MCF 10A (cell line): ENCODE measurements around the gene DLG4. TPM values are rescaled to one million over a fixed set of nuclear protein-coding genes. Genes with fewer than 3 reads are reported as not detected.
"Not testable (repeated sequence)": the region's sequence is repeated elsewhere in the genome, so short reads cannot be mapped to it uniquely, and the experiment has no call there.

Source experiments
- BruUV-seq: library from RNA; stranded (reverse); fragments of 400-500 nt; replicated peaks from 2 replicates; lab custom pipeline; 2021; lab: Mats Ljungman, UMichigan
- CTCF ChIA-PET: fragments of 300-600 bp; sonication (Branson Sonifier 250); formaldehyde crosslinking; extraction: SDS; loops from one replicate; lab custom pipeline; 2021; ENCODE audit warnings: antibody characterized with exemption, inconsistent platforms; lab: Yijun Ruan, JAX
- POLR2A ChIA-PET: fragments of 300-600, 350-650 bp; sonication (Branson Sonifier 250); formaldehyde crosslinking; extraction: SDS; loops from one replicate; lab custom pipeline; 2020; ENCODE audit warnings: antibody characterized with exemption, inconsistent platforms; lab: Yijun Ruan, JAX
- DNase-seq: peaks from one replicate; pipeline ENCODE4 v3.0.0-alpha.2; 2018; ENCODE audit not compliant: unreplicated experiment
- H3K27ac Mint-ChIP-seq: one replicate; pipeline ENCODE4 v1.8.0; 2022; ENCODE audit warnings: mild to moderate bottlenecking, low read depth, mixed read lengths; ENCODE audit not compliant: unreplicated experiment
- H3K27me3 Mint-ChIP-seq: one replicate; pipeline ENCODE4 v1.8.0; 2022; ENCODE audit warnings: mixed read lengths; ENCODE audit not compliant: insufficient read depth, unreplicated experiment
- H3K36me3 Mint-ChIP-seq: one replicate; pipeline ENCODE4 v1.8.0; 2022; ENCODE audit warnings: mild to moderate bottlenecking, moderate library complexity, mixed read lengths; ENCODE audit not compliant: insufficient read depth, unreplicated experiment
- H3K4me1 Mint-ChIP-seq: one replicate; pipeline ENCODE4 v1.8.0; 2022; ENCODE audit warnings: mixed read lengths; ENCODE audit not compliant: insufficient read depth, unreplicated experiment
- H3K4me3 Mint-ChIP-seq: one replicate; pipeline ENCODE4 v1.8.0; 2022; ENCODE audit warnings: mild to moderate bottlenecking, moderate library complexity, mixed read lengths; ENCODE audit not compliant: unreplicated experiment
- H3K9me3 Mint-ChIP-seq: one replicate; pipeline ENCODE4 v1.8.0; 2022; ENCODE audit warnings: mixed read lengths; ENCODE audit not compliant: unreplicated experiment
- intact Hi-C: fragments of 100-400 bp; cut with micrococcal nuclease; formaldehyde crosslinking; loops from 2 replicates; pipeline ENCODE4 v1.14.1; 2022
- total RNA-seq: library from RNA; stranded (reverse); gene quantifications from 2 replicates; pipeline ENCODE4 v1.2.3, GENCODE V29; 2022
- TF ChIP-seq, protein P1 (sequence below): fragments of 200-600 bp; IDR thresholded peaks from one replicate; pipeline ENCODE4 v1.8.0; 2022; ENCODE audit warnings: antibody characterized with exemption, mild to moderate bottlenecking; ENCODE audit not compliant: unreplicated experiment

The DLG4 gene
- total RNA-seq, 1 experiment from 2014 or later, result 7.6 TPM

- BruUV-seq, result no TSS peak
- Mint-ChIP-seq H3K36me3 (no peaks in the 10 kb centered on the region), H3K4me1 (no peaks in the 10 kb centered on the region), H3K4me3 (no peak overlapping the region), H3K9me3 (no peaks in the 10 kb centered on the region), H3K27ac (no peak overlapping the region), H3K27me3 (no peaks in the 10 kb centered on the region)
- no peak for DNase-seq
- intact Hi-C loops, result no loop called here
- POLR2A ChIA-PET, result interaction anchor here (1.1 kb wide), 1 partner anchor 126 kb away, joined by 3 read pairs; no protein-coding TSS in a partner anchor
- CTCF ChIA-PET, result interaction anchor here (1.3 to 2.5 kb wide), 2 partner anchors 11 to 146 kb away, joined by 4 to 11 read pairs; no protein-coding TSS in a partner anchor
- TF ChIP-seq, protein P1, sequence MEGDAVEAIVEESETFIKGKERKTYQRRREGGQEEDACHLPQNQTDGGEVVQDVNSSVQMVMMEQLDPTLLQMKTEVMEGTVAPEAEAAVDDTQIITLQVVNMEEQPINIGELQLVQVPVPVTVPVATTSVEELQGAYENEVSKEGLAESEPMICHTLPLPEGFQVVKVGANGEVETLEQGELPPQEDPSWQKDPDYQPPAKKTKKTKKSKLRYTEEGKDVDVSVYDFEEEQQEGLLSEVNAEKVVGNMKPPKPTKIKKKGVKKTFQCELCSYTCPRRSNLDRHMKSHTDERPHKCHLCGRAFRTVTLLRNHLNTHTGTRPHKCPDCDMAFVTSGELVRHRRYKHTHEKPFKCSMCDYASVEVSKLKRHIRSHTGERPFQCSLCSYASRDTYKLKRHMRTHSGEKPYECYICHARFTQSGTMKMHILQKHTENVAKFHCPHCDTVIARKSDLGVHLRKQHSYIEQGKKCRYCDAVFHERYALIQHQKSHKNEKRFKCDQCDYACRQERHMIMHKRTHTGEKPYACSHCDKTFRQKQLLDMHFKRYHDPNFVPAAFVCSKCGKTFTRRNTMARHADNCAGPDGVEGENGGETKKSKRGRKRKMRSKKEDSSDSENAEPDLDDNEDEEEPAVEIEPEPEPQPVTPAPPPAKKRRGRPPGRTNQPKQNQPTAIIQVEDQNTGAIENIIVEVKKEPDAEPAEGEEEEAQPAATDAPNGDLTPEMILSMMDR, result no peak
These were observed 52.8 kb downstream of the DLG4 start for GRCh38 chr17:7166873-7167272.

DNA sequence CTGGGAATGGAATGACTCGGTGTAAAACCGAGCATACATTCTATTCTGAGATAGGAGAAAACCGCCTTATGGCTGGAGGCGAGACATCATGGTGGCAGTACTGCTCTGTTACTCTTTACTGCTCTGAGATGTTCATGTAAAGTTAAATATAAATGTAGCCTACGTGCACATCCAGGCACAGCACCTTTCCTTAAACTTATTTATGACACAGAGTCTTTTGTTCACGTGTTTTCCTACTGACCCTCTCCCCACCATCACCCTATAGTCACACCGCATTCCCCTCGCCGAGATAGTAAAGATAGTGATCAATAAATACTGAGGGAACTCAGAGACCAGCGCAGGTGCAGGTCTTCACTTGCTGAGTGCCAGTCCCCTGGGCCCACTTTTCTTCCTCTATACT is 60.1 kb downstream of the DLG4 start:
- POLR2A ChIA-PET, H3K36me3 Mint-ChIP-seq, BruUV-seq, CTCF ChIA-PET, intact Hi-C loops, DNase-seq, H3K9me3 Mint-ChIP-seq, H3K27ac Mint-ChIP-seq, H3K4me1 Mint-ChIP-seq, H3K4me3 Mint-ChIP-seq: not testable (repeated sequence)
- peaks cover 37% of the 10 kb centered on the region for H3K27me3 Mint-ChIP-seq

- H3K27ac Mint-ChIP-seq, POLR2A ChIA-PET: not testable (repeated sequence)
- CTCF ChIA-PET, result interaction anchor here (0.7 to 1.3 kb wide), 3 partner anchors 19 to 507 kb away, joined by 3 to 6 read pairs (median 4); partner anchors contain the start of genes C17orf100 and MED31
These were observed 61.2 kb downstream of the DLG4 start for GRCh38 chr17:7158424-7158823.

DNA sequence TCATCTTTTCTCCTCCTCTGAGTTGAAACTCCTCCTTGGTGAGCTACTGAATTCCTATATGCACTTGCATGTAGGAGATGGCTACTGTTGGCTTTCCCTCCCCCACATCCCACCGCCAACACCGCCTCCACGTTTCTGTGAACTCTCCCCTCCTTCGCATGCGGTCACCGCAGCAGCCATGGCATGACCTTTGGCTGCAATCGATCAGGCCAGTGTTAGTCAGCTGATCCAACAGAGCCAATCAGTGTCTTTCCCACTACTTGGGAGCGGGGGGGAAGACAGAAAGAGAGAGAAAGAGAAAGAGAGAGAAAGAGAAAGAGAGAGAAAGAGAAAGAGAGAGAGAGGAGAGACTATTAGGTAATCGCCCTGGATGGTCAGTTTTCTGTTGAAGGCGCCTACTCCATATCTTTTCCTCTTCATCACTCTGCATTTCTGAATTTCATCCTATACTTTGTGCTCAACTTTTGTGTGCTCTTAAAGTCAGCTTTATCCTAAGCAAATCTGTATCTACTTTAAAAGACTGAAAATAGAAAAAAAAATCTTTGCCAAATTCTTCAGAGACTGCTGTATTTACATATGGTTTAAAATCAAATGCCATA is 63.2 kb downstream of the DLG4 start:
- no peaks in the 10 kb centered on the region for H3K4me1 Mint-ChIP-seq
- intact Hi-C loops, result no loop called here
- no peaks in the 10 kb centered on the region for H3K9me3 Mint-ChIP-seq
- H3K4me3 Mint-ChIP-seq, result no peak overlapping the region
- no peak for DNase-seq
- BruUV-seq, result no TSS peak
- H3K36me3 Mint-ChIP-seq, result no peaks in the 10 kb centered on the region
- POLR2A ChIA-PET, result interaction anchor here (0.6 kb wide), 1 partner anchor 20 kb away, joined by 3 read pairs; no protein-coding TSS in a partner anchor
- peaks cover 63% of the 10 kb centered on the region for H3K27me3 Mint-ChIP-seq
- CTCF ChIA-PET, result interaction anchor here (1.2 kb wide), 1 partner anchor 19 kb away, joined by 5 read pairs; no protein-coding TSS in a partner anchor
- H3K27ac Mint-ChIP-seq, result no peak overlapping the region
- TF ChIP-seq, protein P1, result no peak

More at GRCh38 chr17:7158424-7158823, 61.2 kb downstream of the DLG4 start:
- H3K27me3 Mint-ChIP-seq, result peaks cover 49% of the 10 kb centered on the region
- H3K4me1 Mint-ChIP-seq, H3K4me3 Mint-ChIP-seq, BruUV-seq, DNase-seq, H3K9me3 Mint-ChIP-seq, intact Hi-C loops, H3K36me3 Mint-ChIP-seq: not testable (repeated sequence)

- POLR2A ChIA-PET, result no interaction called here
- Mint-ChIP-seq H3K9me3 (no peaks in the 10 kb centered on the region), H3K27me3 (peaks cover 14% of the 10 kb centered on the region), H3K4me1 (no peaks in the 10 kb centered on the region), H3K27ac (no peak overlapping the region), H3K4me3 (no peak overlapping the region), H3K36me3 (no peaks in the 10 kb centered on the region)
- TF ChIP-seq, protein P1, result no peak
- BruUV-seq, result no TSS peak
- no peak for DNase-seq
- CTCF ChIA-PET, result interaction anchor here (1.5 to 2.3 kb wide), 2 partner anchors 11 to 30 kb away, joined by 5 to 15 read pairs; no protein-coding TSS in a partner anchor
- intact Hi-C loops, result no loop called here
These were observed 71.9 kb downstream of the DLG4 start for GRCh38 chr17:7147772-7148171.
